Endothelial cell of umbilical vein (primary cell): ENCODE measurements around the gene ATP11C. TPM values are rescaled to one million over a fixed set of nuclear protein-coding genes. Genes with fewer than 3 reads are reported as not detected.

Source experiments
- BruUV-seq: library from RNA; stranded (reverse); fragments of 400-500 nt; replicated peaks from 2 replicates; lab custom pipeline; 2021; lab: Mats Ljungman, UMichigan
- CTCF ChIA-PET: fragments of 300-600, 350-600 bp; sonication (Branson Sonifier 250); formaldehyde crosslinking; loops from one replicate; lab custom pipeline; 2021; ENCODE audit warnings: antibody characterized with exemption, inconsistent platforms; lab: Charles Lee
- POLR2A ChIA-PET: fragments of 300-600, 350-600 bp; sonication (Branson Sonifier 250); formaldehyde crosslinking; loops from one replicate; lab custom pipeline; 2021; ENCODE audit warnings: antibody characterized with exemption, inconsistent platforms; lab: Charles Lee
- DNase-seq: peaks from one replicate; pipeline ENCODE4 v3.0.0-alpha.2; 2011; ENCODE audit warnings: low read depth, low spot score
- FAIRE-seq: peaks from 2 replicates; lab custom pipeline; 2011; peaks lifted over from hg19 to GRCh38; lab: Jason Lieb, UNC
- H2AFZ ChIP-seq: 2 replicates; pipeline ENCODE4 v1.6.0; 2012; ENCODE audit warnings: low read depth, low read length, control low read depth, inconsistent platforms
- H3K27ac ChIP-seq: 2 replicates; pipeline ENCODE4 v1.5.1; 2011; ENCODE audit warnings: low read depth, mild to moderate bottlenecking, control low read depth, low read length, moderate library complexity; ENCODE audit not compliant: insufficient read depth
- H3K27me3 ChIP-seq, 2 experiments: 2 replicates each; pipeline versions ENCODE4 v1.6.0 to v1.6.1; 2011; ENCODE audit warnings: low read length in 2 of 2, mixed read lengths in 1 of 2; ENCODE audit not compliant: control insufficient read depth in 2 of 2, insufficient read depth in 2 of 2
- H3K36me3 ChIP-seq, 2 experiments: 2 replicates in 1 of 2; 3 replicates in 1 of 2; pipeline ENCODE4 v1.5.1; 2011; ENCODE audit warnings: low read length in 2 of 2, mild to moderate bottlenecking in 1 of 2, moderate library complexity in 1 of 2; ENCODE audit not compliant: control insufficient read depth in 2 of 2, insufficient read depth in 2 of 2; ENCODE audit errors: extremely low read depth in 1 of 2
- H3K4me1 ChIP-seq: 3 replicates; pipeline ENCODE4 v1.5.1; 2011; ENCODE audit warnings: mild to moderate bottlenecking, low read length; ENCODE audit not compliant: control insufficient read depth, insufficient read depth; ENCODE audit errors: extremely low read depth
- H3K4me2 ChIP-seq: 2 replicates; pipeline ENCODE4 v1.6.1; 2011; ENCODE audit warnings: low read length, control low read depth, mixed read lengths; ENCODE audit not compliant: insufficient read depth
- H3K4me3 ChIP-seq, 3 experiments: fragments of 200-600 bp in 1 of 3; sonication (generic), shearing (Covaris generic) in 1 of 3; replicated peaks in 1 of 3; 2 replicates each; pipeline ENCODE4 v1.5.1; 2011 to 2016; ENCODE audit warnings: control low read depth in 3 of 3, low read length in 3 of 3, mild to moderate bottlenecking in 2 of 3, inconsistent platforms in 1 of 3, low read depth in 1 of 3, moderate library complexity in 1 of 3; ENCODE audit not compliant: insufficient read depth in 1 of 3
- H3K79me2 ChIP-seq: 2 replicates; pipeline ENCODE4 v1.6.0; 2012; ENCODE audit warnings: low read length, inconsistent platforms; ENCODE audit not compliant: control insufficient read depth, insufficient read depth
- H3K9ac ChIP-seq: replicated peaks from 2 replicates; pipeline ENCODE3; 2011; ENCODE audit warnings: low read length, control low read depth; ENCODE audit not compliant: insufficient read depth; ENCODE audit errors: extremely low read depth
- H3K9me1 ChIP-seq: replicated peaks from 3 replicates; pipeline ENCODE4 v1.6.0; 2011; ENCODE audit warnings: mild to moderate bottlenecking, low read length; ENCODE audit not compliant: control insufficient read depth, insufficient read depth; ENCODE audit errors: extremely low read depth
- H3K9me3 ChIP-seq: replicated peaks from 2 replicates; pipeline ENCODE4 v1.5.1; 2012; ENCODE audit warnings: low read length, inconsistent platforms; ENCODE audit not compliant: control insufficient read depth, insufficient read depth
- H4K20me1 ChIP-seq: replicated peaks from 2 replicates; pipeline ENCODE3; 2011; ENCODE audit warnings: mild to moderate bottlenecking, low read length; ENCODE audit not compliant: control insufficient read depth, insufficient read depth; ENCODE audit errors: extremely low read depth
- CTCF ChIP-seq, 2 donors: IDR thresholded peaks; 1 replicate in 1 of 2; 2 replicates in 1 of 2; pipeline ENCODE4 v1.5.1; 2011; ENCODE audit warnings: low read length in 2 of 2, mild to moderate bottlenecking in 2 of 2, moderate library complexity in 2 of 2, control low read depth in 1 of 2, inconsistent platforms in 1 of 2, low read depth in 1 of 2; ENCODE audit not compliant: insufficient read depth in 1 of 2; ENCODE audit errors: extremely low read depth in 1 of 2
- EZH2 ChIP-seq: IDR thresholded peaks from 2 replicates; pipeline ENCODE4 v1.6.1; 2012; ENCODE audit warnings: borderline replicate concordance, low read depth, mild to moderate bottlenecking, moderate library complexity, low read length, inconsistent platforms; ENCODE audit not compliant: severe bottlenecking
- FOS ChIP-seq: IDR thresholded peaks from 2 replicates; pipeline ENCODE4 v1.6.1; 2011; ENCODE audit warnings: mild to moderate bottlenecking, low read length, moderate library complexity, borderline replicate concordance; ENCODE audit not compliant: insufficient read depth
- GATA2 ChIP-seq: IDR thresholded peaks from 2 replicates; pipeline ENCODE4 v1.7.0; 2011; ENCODE audit warnings: low read depth, mild to moderate bottlenecking, moderate library complexity, mixed read lengths, low read length; ENCODE audit not compliant: insufficient read length, insufficient read depth
- JUN ChIP-seq: IDR thresholded peaks from 2 replicates; pipeline ENCODE4 v1.6.1; 2011; ENCODE audit warnings: borderline replicate concordance, low read depth; ENCODE audit not compliant: insufficient read length, insufficient read depth
- MAX ChIP-seq: IDR thresholded peaks from 2 replicates; pipeline ENCODE4 v1.6.1; 2011; ENCODE audit not compliant: insufficient read depth, insufficient read length
- MYC ChIP-seq: IDR thresholded peaks from one replicate; pipeline ENCODE4 v1.6.1; 2011; ENCODE audit warnings: mild to moderate bottlenecking, low read depth, low read length
- POLR2A ChIP-seq: IDR thresholded peaks from 2 replicates; pipeline ENCODE4 v1.6.1; 2012; ENCODE audit warnings: low read depth, mild to moderate bottlenecking, control low read depth, low read length
- POLR2AphosphoS5 ChIP-seq: IDR thresholded peaks from 2 replicates; pipeline ENCODE4 v1.6.1; 2012; ENCODE audit warnings: low read depth, mild to moderate bottlenecking, control low read depth, low read length, moderate library complexity; ENCODE audit not compliant: insufficient read depth
- dilution Hi-C: fragments of 300-500 bp; cut with MboI; formaldehyde crosslinking; loops from one replicate; pipeline ENCODE4 v1.15.0; 2019; ENCODE audit warnings: low sequenced_read_pairs; ENCODE audit not compliant: extremely low pct_ligation_motif_present
- intact Hi-C: fragments of 100-400 bp; cut with micrococcal nuclease; formaldehyde crosslinking; loops from one replicate; pipeline ENCODE4 v1.10.0; 2022
- polyA plus RNA-seq, 4 experiments: library from polyadenylated mRNA; depleted of rRNA in 3 of 4; stranded (reverse) in 3 of 4; unstranded in 1 of 4; fragments of >200 nt; gene quantifications; 2 replicates each; pipeline versions ENCODE4 v1.2.1 to v1.2.3, GENCODE V29; 2011 to 2012; ENCODE audit warnings: missing spikeins in 1 of 4
- total RNA-seq: library from RNA; stranded (reverse); gene quantifications from 2 replicates; pipeline ENCODE4 v1.2.3, GENCODE V29; 2021

The ATP11C gene
- total and polyA plus RNA-seq, 2 donors (not counting 3 experiments of a cell fraction or from before 2014, with no cell fraction given), result 9.1 to 31.8 TPM

GRCh38 chrX:139972113-139972512, 39.3 kb upstream of the ATP11C start:
- intact Hi-C loops (no loop called here), dilution Hi-C loops (no loop called here)
- ChIA-PET POLR2A (no interaction called here), CTCF (no interaction called here)
- H4K20me1 ChIP-seq, result no peaks in the 10 kb centered on the region
- no peak overlapping the region for H3K27ac ChIP-seq
- no peaks in the 10 kb centered on the region for H3K36me3 ChIP-seq
- H2AFZ ChIP-seq, result no peak overlapping the region
- no peak overlapping the region for H3K4me3 ChIP-seq
- no peaks in the 10 kb centered on the region for H3K27me3 ChIP-seq
- no peak overlapping the region for H3K9ac ChIP-seq
- H3K9me1 ChIP-seq, result no peaks in the 10 kb centered on the region
- no peak overlapping the region for H3K4me2 ChIP-seq
- no peaks in the 10 kb centered on the region for H3K79me2 ChIP-seq
- FAIRE-seq, result no peak
- DNase-seq, result no peak
- H3K4me1 ChIP-seq, result no peaks in the 10 kb centered on the region
- BruUV-seq, result no TSS peak
- H3K9me3 ChIP-seq, result no peaks in the 10 kb centered on the region
- no peak for TF ChIP-seq EZH2
- no peak for TF ChIP-seq CTCF (IDR thresholded peaks at IDR 0.05; ENCODE audit: extremely low read depth in 1 of 2, insufficient read depth in 1 of 2, low read depth in 1 of 2, low read length in 2 of 2)
- TF ChIP-seq GATA2, result no peak
- TF ChIP-seq FOS, result no peak
- no peak for TF ChIP-seq JUN
- no peak for TF ChIP-seq POLR2AphosphoS5
- no peak for TF ChIP-seq MAX
- TF ChIP-seq MYC, result no peak
- TF ChIP-seq POLR2A, result no peak
